HG03060 (cell line): ENCODE data around the gene PCDHA7.
"Not testable (repeated sequence)": the region's sequence is repeated elsewhere in the genome, so short reads cannot be mapped to it uniquely, and the experiment has no call there.

Source experiments
- ATAC-seq: cut with Tn5 transposase; IDR thresholded peaks from one replicate; pipeline ENCODE4 v1.9.1; 2021; ENCODE audit warnings: low read depth, moderate number of reproducible peaks; ENCODE audit not compliant: unreplicated experiment

Gene PCDHA7

DNA sequence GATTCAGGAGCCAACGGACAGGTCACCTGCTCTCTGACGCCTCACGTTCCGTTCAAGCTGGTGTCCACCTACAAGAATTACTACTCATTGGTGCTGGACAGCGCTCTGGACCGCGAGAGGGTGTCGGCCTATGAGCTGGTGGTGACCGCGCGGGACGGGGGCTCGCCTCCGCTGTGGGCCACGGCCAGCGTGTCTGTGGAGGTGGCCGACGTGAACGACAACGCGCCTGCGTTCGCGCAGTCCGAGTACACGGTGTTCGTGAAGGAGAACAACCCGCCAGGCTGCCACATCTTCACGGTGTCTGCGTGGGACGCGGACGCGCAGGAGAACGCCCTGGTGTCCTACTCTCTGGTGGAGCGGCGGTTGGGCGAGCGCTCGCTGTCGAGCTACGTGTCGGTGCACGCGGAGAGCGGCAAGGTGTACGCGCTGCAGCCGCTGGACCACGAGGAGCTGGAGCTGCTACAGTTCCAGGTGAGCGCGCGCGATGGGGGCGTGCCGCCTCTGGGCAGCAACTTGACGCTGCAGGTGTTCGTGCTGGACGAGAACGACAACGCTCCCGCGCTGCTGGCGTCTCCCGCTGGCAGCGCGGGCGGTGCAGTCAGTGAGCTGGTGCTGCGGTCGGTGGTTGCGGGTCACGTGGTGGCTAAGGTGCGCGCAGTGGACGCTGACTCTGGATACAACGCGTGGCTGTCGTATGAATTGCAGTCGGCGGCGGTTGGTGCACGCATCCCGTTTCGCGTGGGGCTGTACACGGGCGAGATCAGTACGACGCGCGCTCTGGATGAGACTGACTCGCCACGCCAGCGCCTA, 23.3 kb downstream of the PCDHA7 start:
- ATAC-seq = no peak

DNA sequence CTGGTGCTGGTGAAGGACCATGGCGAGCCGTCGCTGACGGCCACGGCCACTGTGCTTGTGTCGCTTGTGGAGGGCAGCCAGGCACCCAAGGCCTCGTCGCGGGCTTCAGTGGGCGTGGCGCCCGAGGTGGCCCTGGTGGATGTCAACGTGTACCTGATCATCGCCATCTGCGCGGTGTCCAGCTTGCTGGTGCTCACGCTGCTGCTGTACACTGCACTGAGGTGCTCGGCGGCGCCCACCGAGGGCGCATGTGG, 23.8 kb downstream of the PCDHA7 start:
- ATAC-seq = no peak

DNA sequence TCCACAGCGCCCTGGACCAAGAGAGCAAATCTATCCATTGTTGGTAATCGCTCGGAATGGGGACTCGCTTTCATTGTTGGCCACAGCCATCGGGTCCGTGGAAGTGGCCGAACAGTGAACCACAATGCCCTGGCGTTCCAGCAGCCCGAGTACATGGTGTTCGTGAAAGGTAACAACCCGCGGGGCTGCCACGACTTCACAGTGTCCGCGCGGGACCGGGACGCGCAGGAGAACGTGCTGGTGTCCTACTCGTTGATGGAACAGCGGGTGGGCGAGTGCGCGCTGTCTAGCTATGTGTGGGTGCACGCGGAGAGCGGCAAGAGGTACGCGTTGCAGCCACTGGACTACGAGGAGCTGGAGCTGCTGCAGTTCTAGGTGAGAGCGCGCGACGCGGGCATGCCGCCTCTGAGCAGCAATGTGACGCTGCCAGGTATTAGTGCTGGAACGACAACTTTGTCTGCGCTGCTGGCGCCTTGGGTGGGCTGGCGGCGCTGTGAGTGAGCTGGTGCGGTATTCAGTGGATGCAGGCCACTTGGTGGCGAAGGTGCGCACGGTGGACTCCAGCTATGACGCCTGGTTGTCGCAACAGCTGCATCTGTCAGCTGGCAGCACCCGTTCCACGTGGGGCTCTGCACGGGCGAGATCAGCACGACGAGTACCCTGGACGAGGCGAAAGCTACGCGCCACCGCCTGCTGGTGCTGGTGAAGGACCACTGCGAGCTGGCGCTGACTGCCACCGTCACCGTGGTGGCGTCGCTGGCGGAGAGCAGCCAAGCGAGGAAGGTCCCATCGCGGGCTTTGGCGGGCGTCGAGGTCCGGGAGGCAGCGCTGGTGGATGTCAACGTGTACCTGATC, 28.6 kb downstream of the PCDHA7 start:
- no peak for ATAC-seq

DNA sequence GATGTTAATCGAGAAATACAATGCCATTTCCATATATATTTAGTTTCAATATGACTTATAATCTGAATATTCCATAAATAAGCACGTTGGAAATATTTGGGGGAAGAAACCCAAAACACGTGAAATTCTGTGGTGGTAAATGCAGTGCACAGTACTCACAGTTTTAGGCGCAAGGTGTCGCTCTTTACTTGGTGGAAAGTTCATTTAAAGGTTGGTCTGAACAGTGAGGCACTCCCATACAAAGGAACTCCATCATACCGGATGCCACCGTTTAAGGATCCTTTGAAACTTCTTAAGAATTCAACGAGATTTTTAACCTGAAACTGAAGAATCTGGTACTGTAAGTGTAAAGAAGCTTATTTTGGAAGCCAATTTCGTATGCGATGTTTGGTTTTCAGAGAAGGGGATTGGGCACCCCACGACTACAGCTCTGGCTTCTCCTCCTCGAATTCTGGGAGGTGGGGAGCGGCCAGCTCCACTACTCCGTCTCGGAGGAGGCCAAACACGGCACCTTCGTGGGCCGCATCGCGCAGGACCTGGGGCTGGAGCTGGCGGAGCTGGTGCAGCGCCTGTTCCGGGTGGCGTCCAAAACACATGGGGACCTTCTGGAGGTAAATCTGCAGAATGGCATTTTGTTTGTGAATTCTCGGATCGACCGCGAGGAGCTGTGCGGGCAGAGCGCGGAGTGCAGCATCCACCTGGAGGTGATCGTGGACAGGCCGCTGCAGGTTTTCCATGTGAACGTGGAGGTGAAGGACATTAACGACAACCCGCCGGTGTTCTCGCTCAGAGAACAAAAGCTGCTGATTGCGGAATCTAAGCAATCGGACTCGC, 34.9 kb downstream of the PCDHA7 start, which contains the start of gene PCDHA11:
Gene PCDHA11, plus strand, starts transcription at position 237 of the 834 bp plus-strand sequence. Its CDS starts 147 bp downstream, at position 384.
- no peak for ATAC-seq

DNA sequence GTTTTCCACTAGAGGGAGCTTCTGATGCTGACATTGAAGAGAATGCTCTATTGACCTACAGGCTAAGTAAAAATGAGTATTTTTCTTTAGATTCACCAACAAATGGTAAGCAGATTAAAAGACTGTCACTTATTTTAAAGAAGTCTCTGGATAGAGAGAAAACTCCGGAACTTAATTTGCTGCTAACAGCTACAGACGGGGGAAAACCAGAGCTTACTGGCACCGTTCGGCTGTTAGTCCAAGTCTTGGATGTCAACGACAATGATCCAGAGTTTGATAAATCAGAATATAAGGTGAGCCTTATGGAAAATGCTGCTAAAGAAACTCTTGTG, 35.5 kb downstream of the PCDHA7 start:
- ATAC-seq = no peak

DNA sequence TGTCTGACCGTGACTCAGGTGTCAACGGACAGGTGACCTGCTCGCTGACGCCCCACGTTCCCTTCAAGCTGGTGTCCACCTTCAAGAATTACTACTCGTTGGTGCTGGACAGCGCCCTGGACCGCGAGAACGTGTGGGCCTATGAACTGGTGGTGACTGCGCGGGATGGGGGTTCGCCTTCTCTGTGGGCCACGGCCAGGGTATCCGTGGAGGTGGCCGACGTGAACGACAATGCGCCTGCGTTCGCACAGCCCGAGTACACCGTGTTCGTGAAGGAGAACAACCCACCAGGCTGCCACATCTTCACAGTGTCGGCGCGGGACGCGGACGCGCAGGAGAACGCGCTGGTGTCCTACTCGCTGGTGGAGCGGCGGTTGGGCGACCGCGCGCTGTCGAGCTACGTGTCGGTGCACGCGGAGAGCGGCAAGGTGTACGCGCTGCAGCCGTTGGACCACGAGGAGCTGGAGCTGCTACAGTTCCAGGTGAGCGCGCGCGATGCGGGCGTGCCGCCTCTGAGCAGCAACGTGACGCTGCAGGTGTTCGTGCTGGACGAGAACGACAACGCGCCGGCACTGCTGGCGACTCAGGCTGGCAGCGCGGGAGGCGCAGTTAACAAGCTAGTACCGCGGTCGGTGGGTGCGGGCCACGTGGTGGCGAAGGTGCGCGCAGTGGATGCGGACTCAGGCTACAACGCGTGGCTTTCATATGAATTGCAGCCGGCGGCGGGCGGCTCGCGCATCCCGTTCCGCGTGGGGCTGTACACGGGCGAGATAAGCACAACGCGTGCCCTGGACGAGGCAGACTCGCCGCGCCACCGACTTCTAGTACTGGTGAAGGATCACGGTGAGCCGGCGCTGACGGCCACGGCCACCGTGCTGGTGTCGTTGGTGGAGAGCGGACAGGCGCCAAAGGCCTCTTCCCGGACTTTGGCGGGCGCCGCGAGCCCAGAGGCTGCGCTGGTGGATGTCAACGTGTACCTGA, 36.4 kb downstream of the PCDHA7 start:
- ATAC-seq = no peak

DNA sequence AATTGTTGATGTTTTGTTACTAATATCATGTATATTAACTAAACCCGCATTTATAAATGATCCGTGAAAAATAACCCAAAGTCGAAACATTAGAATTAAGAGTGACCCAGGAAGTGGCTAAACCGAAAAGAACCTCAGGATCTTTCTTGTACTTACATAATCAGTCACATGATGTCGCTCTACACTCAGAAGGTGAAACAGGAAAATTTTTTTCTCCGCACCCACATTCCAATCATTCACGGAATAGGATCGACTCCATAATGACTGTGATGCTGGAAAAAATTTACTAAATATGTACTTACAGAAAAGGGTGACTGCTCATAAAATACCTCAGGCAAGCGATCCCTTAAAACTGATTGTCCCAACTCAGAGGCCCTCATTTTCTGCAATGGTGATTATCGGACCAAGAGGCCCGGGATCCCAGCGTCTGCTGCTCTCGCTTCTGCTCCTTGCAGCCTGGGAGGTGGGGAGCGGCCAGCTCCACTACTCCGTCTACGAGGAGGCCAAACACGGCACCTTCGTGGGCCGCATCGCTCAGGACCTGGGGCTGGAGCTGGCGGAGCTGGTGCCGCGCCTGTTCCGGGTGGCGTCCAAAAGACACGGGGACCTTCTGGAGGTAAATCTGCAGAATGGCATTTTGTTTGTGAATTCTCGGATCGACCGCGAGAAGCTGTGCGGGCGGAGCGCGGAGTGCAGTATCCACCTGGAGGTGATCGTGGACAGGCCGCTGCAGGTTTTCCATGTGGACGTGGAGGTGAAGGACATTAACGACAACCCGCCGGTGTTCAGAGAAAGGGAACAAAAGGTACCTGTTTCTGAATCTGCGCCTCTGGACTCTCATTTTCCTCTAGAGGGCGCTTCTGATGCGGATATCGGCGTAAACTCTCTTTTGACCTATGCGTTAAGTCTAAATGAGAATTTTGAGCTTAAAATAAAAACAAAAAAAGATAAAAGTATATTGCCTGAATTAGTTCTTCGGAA, 41.3 kb downstream of the PCDHA7 start, which contains the start of gene PCDHA12:
Gene PCDHA12, plus strand, starts transcription at position 224 of the 981 bp plus-strand sequence. Its CDS starts 165 bp downstream, at position 389.
- no peak for ATAC-seq

DNA sequence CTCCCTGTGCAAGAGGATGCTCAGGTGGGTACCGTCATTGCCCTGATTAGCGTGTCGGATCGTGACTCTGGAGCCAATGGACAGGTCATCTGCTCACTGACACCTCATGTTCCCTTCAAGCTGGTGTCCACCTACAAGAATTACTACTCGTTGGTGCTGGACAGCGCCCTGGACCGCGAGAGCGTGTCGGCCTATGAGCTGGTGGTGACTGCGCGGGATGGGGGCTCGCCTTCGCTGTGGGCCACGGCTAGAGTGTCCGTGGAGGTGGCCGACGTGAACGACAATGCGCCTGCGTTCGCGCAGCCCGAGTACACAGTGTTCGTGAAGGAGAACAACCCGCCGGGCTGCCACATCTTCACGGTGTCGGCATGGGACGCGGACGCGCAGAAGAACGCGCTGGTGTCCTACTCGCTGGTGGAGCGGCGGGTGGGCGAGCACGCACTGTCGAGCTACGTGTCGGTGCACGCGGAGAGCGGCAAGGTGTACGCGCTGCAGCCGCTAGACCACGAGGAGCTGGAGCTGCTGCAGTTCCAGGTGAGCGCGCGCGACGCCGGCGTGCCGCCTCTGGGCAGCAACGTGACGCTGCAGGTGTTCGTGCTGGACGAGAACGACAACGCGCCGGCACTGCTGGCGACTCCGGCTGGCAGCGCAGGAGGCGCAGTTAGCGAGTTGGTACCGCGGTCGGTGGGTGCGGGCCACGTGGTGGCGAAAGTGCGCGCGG, 42.6 kb downstream of the PCDHA7 start:
- not testable (repeated sequence) for ATAC-seq

DNA sequence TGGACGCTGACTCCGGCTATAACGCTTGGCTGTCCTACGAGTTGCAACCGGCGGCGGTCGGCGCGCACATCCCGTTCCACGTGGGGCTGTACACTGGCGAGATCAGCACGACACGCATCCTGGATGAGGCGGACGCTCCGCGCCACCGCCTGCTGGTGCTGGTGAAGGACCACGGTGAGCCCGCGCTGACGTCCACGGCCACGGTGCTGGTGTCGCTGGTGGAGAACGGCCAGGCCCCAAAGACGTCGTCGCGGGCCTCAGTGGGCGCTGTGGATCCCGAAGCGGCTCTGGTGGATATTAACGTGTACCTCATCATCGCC, 43.2 kb downstream of the PCDHA7 start:
- ATAC-seq = no peak

DNA sequence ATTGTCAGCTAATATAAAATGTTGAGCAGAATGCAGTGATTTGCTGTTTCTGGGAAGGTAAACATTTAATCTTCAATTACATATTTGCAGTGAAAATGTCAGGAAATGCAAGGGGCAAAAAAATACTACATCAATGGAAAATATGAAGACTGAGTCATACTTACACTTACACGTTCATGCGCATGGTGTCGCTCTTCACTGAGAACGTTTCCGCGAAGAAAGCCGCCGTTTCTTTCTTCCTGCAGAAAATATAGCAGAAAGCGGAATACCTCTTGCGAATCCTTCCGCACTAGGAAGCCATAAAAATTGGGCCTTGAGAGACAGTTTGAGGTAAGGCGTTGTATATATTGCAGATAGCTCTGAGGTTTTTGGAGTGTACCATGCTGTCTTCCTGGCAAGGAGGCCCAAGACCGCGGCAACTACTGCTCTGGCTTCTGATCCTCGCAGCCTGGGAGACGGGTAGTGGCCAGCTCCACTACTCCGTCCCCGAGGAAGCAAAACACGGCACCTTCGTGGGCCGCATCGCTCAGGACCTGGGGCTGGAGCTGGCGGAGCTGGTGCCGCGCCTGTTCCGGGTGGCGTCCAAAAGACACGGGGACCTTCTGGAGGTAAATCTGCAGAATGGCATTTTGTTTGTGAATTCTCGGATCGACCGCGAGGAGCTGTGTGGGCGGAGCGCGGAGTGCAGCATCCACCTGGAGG, 48.0 kb downstream of the PCDHA7 start, which contains the start of gene PCDHA13:
Gene PCDHA13, plus strand, starts transcription at position 236 of the 702 bp plus-strand sequence. Its CDS starts 145 bp downstream, at position 381.
- no peak for ATAC-seq

DNA sequence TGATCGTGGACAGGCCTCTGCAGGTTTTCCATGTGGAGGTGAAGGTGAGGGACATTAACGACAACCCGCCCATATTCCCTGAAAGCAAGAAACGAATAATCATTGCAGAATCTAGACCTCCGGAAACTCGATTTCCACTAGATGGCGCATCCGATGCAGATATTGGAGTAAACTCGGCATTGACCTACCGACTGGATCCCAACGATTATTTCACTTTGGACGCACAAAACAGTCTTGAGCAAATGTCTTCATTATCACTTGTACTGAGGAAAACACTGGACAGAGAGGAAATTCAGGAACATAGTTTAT, 48.5 kb downstream of the PCDHA7 start:
- no peak for ATAC-seq

DNA sequence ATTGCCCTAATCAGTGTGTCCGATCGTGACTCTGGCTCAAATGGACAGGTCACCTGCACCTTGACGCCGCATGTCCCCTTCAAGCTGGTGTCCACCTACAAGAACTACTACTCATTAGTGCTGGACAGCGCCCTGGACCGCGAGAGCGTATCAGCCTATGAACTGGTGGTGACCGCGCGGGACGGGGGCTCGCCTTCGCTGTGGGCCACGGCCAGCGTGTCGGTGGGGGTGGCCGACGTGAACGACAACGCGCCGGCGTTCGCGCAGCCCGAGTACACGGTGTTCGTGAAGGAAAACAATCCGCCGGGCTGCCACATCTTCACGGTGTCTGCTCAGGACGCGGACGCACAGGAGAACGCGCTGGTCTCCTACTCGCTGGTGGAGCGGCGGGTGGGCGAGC, 49.3 kb downstream of the PCDHA7 start:
- ATAC-seq = no peak

DNA sequence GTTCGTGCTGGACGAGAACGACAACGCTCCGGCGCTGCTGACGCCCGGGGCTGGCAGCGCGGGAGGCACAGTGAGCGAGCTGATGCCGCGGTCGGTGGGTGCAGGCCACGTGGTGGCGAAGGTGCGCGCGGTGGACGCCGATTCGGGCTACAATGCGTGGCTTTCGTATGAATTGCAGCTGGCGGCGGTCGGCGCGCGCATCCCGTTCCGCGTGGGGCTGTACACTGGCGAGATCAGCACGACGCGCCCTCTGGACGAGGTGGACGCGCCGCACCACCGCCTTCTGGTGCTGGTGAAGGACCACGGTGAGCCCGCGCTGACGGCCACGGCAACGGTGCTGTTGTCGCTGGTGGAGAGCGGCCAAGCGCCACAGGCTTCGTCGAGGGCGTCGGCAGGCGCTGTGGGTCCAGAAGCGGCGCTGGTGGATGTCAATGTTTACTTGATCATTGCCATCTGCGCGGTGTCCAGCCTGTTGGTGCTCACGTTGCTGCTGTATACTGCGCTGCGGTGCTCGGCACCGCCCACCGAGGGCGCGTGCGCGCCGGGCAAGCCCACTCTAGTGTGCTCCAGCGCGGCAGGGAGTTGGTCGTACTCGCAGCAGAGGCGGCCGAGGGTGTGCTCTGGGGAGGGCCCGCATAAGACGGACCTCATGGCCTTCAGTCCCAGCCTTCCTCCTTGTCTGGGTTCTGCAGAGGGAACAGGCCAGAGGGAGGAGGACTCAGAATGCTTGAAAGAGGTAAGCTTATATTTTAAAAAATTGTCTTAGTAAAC, 50.0 kb downstream of the PCDHA7 start:
- ATAC-seq = no peak
